Ascending aorta (tissue), 2 donors: Measurements from ENCODE around the gene SRPRA. TPM values are rescaled to one million over a fixed set of nuclear protein-coding genes. Genes with fewer than 3 reads are reported as not detected.
"Not testable (repeated sequence)": the region's sequence is repeated elsewhere in the genome, so short reads cannot be mapped to it uniquely, and the experiment has no call there.

Source experiments
- DNase-seq, 2 donors: peaks; one replicate each; pipeline ENCODE4 v3.0.0-alpha.2; 2019; ENCODE audit warnings: low spot score in 2 of 2
- H3K27ac ChIP-seq, 2 donors: fragments of 200-600 bp; sonication (generic); one replicate each; pipeline ENCODE4 v1.5.1; 2016 to 2017; ENCODE audit warnings: mild to moderate bottlenecking in 1 of 2
- H3K27me3 ChIP-seq: fragments of 200-600 bp; sonication (generic); one replicate; pipeline ENCODE4 v1.5.1; 2017
- H3K36me3 ChIP-seq, 2 donors: fragments of 200-600 bp; sonication (generic); one replicate each; pipeline ENCODE4 v1.5.1; 2016
- H3K4me1 ChIP-seq, 2 donors: fragments of 200-600 bp; sonication (generic); one replicate each; pipeline ENCODE4 v1.5.1; 2016 to 2017; ENCODE audit warnings: mild to moderate bottlenecking in 1 of 2
- H3K4me3 ChIP-seq, 2 donors: fragments of 200-600 bp; sonication (generic); one replicate each; pipeline ENCODE4 v1.5.1; 2016 to 2017; ENCODE audit warnings: mild to moderate bottlenecking in 1 of 2
- H3K9me3 ChIP-seq, 2 donors: fragments of 200-600 bp; sonication (generic); one replicate each; pipeline ENCODE4 v1.5.1; 2016
- intact Hi-C: fragments of 100-400 bp; cut with DNase I; formaldehyde crosslinking; loops from one replicate; pipeline ENCODE4 v1.15.1; 2023
- total RNA-seq: library from RNA; depleted of rRNA; stranded (reverse); fragments of >200 nt; gene quantifications from one replicate; pipeline ENCODE4 v1.1.0, GENCODE V29; 2016
- TF ChIP-seq, protein P1 (sequence below), 3 experiments: fragments of 200-600 bp in 2 of 3; fragments of 450-650 bp in 1 of 3; sonication (generic) in 2 of 3; IDR thresholded peaks; one replicate each; pipeline ENCODE4 v1.5.1; 2016 to 2019; ENCODE audit warnings: antibody characterized with exemption in 3 of 3, mild to moderate bottlenecking in 1 of 3, moderate library complexity in 1 of 3

The SRPRA gene
- total RNA-seq, 1 donor from 2014 or later, result 49.7 TPM

GRCh38 chr11:126263489-126263888, 5.2 kb downstream of the SRPRA start:
- intact Hi-C loops, result loop anchor here (10.0 kb wide), 1 partner anchor 639 kb away; the partner anchor contains the start of gene CHEK1

DNA sequence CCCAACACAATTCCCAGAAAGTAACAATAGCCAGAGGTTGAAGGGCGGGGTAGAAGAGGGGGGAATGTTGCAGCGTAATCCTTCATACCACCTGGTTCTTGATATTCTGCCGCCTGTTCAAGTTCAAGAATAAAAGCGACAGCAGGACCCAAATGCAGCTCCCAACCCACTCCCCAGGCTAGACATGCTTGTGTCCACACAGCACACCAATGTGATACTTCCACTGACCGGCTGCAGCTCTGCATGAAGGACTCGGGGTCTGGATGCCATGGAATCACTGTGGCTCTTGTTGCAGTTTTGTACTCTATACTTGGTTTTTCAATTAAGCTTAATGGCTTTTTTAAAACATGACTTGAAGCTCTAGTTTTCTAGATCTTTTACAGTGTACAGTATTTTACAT, 6.5 kb downstream of the SRPRA start:
- no peak for DNase-seq
- TF ChIP-seq, protein P1, sequence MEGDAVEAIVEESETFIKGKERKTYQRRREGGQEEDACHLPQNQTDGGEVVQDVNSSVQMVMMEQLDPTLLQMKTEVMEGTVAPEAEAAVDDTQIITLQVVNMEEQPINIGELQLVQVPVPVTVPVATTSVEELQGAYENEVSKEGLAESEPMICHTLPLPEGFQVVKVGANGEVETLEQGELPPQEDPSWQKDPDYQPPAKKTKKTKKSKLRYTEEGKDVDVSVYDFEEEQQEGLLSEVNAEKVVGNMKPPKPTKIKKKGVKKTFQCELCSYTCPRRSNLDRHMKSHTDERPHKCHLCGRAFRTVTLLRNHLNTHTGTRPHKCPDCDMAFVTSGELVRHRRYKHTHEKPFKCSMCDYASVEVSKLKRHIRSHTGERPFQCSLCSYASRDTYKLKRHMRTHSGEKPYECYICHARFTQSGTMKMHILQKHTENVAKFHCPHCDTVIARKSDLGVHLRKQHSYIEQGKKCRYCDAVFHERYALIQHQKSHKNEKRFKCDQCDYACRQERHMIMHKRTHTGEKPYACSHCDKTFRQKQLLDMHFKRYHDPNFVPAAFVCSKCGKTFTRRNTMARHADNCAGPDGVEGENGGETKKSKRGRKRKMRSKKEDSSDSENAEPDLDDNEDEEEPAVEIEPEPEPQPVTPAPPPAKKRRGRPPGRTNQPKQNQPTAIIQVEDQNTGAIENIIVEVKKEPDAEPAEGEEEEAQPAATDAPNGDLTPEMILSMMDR (IDR thresholded peaks at IDR 0.05), result no peak
- no peaks in the 10 kb centered on the region for H3K4me1 ChIP-seq
- H3K27me3 ChIP-seq, result no peaks in the 10 kb centered on the region
- H3K27ac ChIP-seq, result no peak overlapping the region
- H3K9me3 ChIP-seq, result no peaks in the 10 kb centered on the region
- H3K4me3 ChIP-seq, result no peak overlapping the region
- intact Hi-C loops, result loop anchor here (10.0 kb wide), 1 partner anchor 637 kb away; the partner anchor contains the start of gene CHEK1
- peaks cover 48 to 60% of the 10 kb centered on the region in 2 donors for H3K36me3 ChIP-seq

More at GRCh38 chr11:126263489-126263888, 5.2 kb downstream of the SRPRA start:
- Histone ChIP-seq H3K27me3 (no peaks in the 10 kb centered on the region), H3K27ac (no peak overlapping the region), H3K36me3 (peaks cover 49 to 59% of the 10 kb centered on the region in 2 donors), H3K9me3 (no peaks in the 10 kb centered on the region), H3K4me3 (no peak overlapping the region), H3K4me1 (peaks cover 0 to 7% of the 10 kb centered on the region in 2 donors)
- TF ChIP-seq, protein P1 (IDR thresholded peaks at IDR 0.05), result no peak
- no peak for DNase-seq

DNA sequence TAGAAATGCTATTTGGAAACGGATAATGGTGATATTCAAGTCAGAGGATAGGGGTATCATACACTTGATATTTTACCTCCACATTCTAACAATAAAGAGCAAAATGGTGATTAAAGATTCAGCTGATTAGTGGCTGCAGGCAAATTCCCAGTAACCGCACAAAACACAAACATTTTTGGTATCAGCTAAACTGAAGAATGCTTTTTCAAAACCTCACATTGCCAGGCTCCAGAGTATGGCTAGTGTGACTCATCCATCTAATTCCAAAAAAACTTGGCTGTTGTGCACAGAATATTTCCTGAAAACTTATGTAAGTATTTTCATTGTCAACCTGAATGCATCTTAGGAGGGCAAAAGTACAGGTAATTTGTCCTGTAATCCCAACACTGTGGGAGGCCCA, 10.9 kb downstream of the SRPRA start:
- no peak for DNase-seq
- TF ChIP-seq, protein P1 (IDR thresholded peaks at IDR 0.05), result no peak
- Histone ChIP-seq H3K9me3 (no peaks in the 10 kb centered on the region), H3K36me3 (peaks cover 9 to 30% of the 10 kb centered on the region in 2 donors), H3K4me1 (no peaks in the 10 kb centered on the region), H3K4me3 (no peak overlapping the region), H3K27ac (no peak overlapping the region), H3K27me3 (no peaks in the 10 kb centered on the region)
- intact Hi-C loops, result no loop called here

DNA sequence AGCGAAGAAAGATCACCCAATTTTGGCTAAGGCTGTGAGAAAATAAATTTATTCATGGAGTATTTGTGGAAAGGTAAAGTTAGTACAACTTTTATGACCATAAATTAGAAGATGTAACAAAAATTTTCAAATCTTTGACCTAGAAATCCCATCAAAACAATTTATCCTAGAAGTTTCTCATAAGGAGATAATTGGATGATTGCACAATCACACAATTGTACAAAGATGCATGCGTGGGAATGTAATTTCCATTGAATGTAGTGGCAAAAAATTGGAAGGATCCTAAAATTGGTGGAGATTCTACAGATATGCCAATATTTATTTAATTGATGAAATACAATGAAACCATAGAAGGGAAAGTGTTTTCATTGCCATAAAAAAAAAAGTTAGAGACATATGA, 11.6 kb downstream of the SRPRA start:
- H3K27me3 ChIP-seq, result no peaks in the 10 kb centered on the region
- H3K36me3 ChIP-seq, result peaks cover 5 to 23% of the 10 kb centered on the region in 2 donors
- H3K4me1 ChIP-seq, result no peaks in the 10 kb centered on the region
- no peak for DNase-seq
- no peak overlapping the region for H3K4me3 ChIP-seq
- TF ChIP-seq, protein P1 (IDR thresholded peaks at IDR 0.05), result no peak
- H3K9me3 ChIP-seq, result no peaks in the 10 kb centered on the region
- intact Hi-C loops, result no loop called here
- H3K27ac ChIP-seq, result no peak overlapping the region

- no peak overlapping the region for H3K27ac ChIP-seq
- H3K27me3 ChIP-seq, result no peaks in the 10 kb centered on the region
- no peak for DNase-seq
- H3K4me1 ChIP-seq, result no peaks in the 10 kb centered on the region
- H3K4me3 ChIP-seq, result no peak overlapping the region
- intact Hi-C loops, result no loop called here
- H3K36me3 ChIP-seq, result peaks cover 4 to 16% of the 10 kb centered on the region in 2 donors
- no peaks in the 10 kb centered on the region for H3K9me3 ChIP-seq
- TF ChIP-seq, protein P1 (IDR thresholded peaks at IDR 0.05), result no peak
These were observed 12.5 kb downstream of the SRPRA start for GRCh38 chr11:126256216-126256615.

DNA sequence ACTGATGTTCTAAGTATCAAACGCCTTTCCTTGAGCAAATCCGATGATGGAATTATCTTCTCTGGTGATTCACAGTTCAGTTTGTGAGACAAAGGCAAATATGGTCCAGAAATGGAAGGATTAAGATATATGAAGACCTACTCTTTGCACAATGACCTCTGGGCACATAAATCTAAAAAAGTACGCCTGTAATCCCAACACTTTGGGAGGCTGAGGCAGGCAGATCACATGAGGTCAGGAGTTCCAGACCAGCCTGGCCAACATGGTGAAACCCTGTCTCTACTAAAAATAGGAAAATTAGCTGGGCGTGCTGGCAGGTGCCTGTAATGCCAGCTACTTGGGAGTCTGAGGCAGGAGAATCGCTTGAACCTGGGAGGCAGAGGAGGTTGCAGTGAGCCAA, 13.2 kb downstream of the SRPRA start:
- peaks cover 4 to 16% of the 10 kb centered on the region in 2 donors for H3K36me3 ChIP-seq

More for the DNA sequence above, 13.2 kb downstream of the SRPRA start:
- DNase-seq, H3K4me1 ChIP-seq, H3K9me3 ChIP-seq, intact Hi-C loops, H3K27me3 ChIP-seq, H3K27ac ChIP-seq, H3K4me3 ChIP-seq: not testable (repeated sequence)
